B cell (primary cell): ENCODE results near the gene PWWP2B. TPM values are rescaled to one million over a fixed set of nuclear protein-coding genes. Genes with fewer than 3 reads are reported as not detected.

Experiments
- ATAC-seq: fragments of 200-7000 bp; cut with Tn5 transposase; one replicate; pipeline ENCODE4 v1.10.0; 2021; ENCODE audit warnings: low read depth, mild to moderate bottlenecking, moderate number of reproducible peaks, moderate library complexity
- CTCF ChIA-PET: fragments of 350-600 bp; sonication (Branson Sonifier 250); formaldehyde crosslinking; loops from one replicate; lab custom pipeline; 2021; ENCODE audit warnings: antibody characterized with exemption, inconsistent platforms; lab: Charles Lee
- POLR2A ChIA-PET: fragments of 350-600 bp; sonication (Branson Sonifier 250); formaldehyde crosslinking; loops from one replicate; lab custom pipeline; 2021; ENCODE audit warnings: antibody characterized with exemption; lab: Charles Lee
- DNase-seq: peaks from one replicate; pipeline ENCODE4 v3.0.0; 2013
- H2AFZ ChIP-seq: 2 replicates; pipeline ENCODE4 v1.6.1; 2012; ENCODE audit warnings: mild to moderate bottlenecking, low read depth, low read length; ENCODE audit not compliant: insufficient read depth, poor library complexity, severe bottlenecking
- H3K27ac ChIP-seq, 2 donors: 1 replicate in 1 of 2; 2 replicates in 1 of 2; pipeline ENCODE4 v1.5.1; 2012 to 2013; ENCODE audit warnings: low read length in 2 of 2, mild to moderate bottlenecking in 2 of 2, moderate library complexity in 1 of 2
- H3K27me3 ChIP-seq, 4 experiments: fragments of 200-600 bp in 1 of 4; sonication (generic) in 1 of 4; replicated peaks in 1 of 4; 1 replicate in 2 of 4; 2 replicates in 2 of 4; pipeline versions ENCODE4 v1.6.1 to v1.7.0; 2013 to 2016; ENCODE audit warnings: low read length in 3 of 4, mild to moderate bottlenecking in 2 of 4, mixed read lengths in 1 of 4, moderate library complexity in 1 of 4; ENCODE audit not compliant: insufficient read depth in 4 of 4, control insufficient read depth in 3 of 4; ENCODE audit errors: control extremely low read depth in 1 of 4
- H3K36me3 ChIP-seq, 2 experiments: replicated peaks in 1 of 2; 1 replicate in 1 of 2; 2 replicates in 1 of 2; pipeline versions ENCODE4 v1.6.1 to v1.7.1; 2013; ENCODE audit warnings: low read length in 1 of 2; ENCODE audit not compliant: insufficient read depth in 2 of 2, control insufficient read depth in 1 of 2; ENCODE audit errors: control extremely low read depth in 1 of 2, extremely low read depth in 1 of 2
- H3K4me1 ChIP-seq, 2 donors: fragments of 200-600 bp in 1 of 2; sonication (generic) in 1 of 2; 1 replicate in 1 of 2; 2 replicates in 1 of 2; pipeline versions ENCODE4 v1.5.1 to v1.6.1; 2013 to 2017; ENCODE audit warnings: low read length in 2 of 2; ENCODE audit not compliant: control insufficient read depth in 2 of 2, insufficient read depth in 2 of 2
- H3K4me2 ChIP-seq: replicated peaks from 2 replicates; pipeline ENCODE3; 2012; ENCODE audit warnings: mild to moderate bottlenecking, low read depth, low read length; ENCODE audit not compliant: poor library complexity, severe bottlenecking
- H3K4me3 ChIP-seq, 5 experiments: fragments of 200-600 bp in 1 of 5; sonication (generic) in 1 of 5; 1 replicate in 3 of 5; 2 replicates in 2 of 5; pipeline versions ENCODE4 v1.5.1 to v1.7.0; 2011 to 2016; ENCODE audit warnings: low read length in 4 of 5, mild to moderate bottlenecking in 4 of 5, low read depth in 2 of 5, control low read depth in 1 of 5, moderate library complexity in 1 of 5; ENCODE audit not compliant: insufficient read depth in 1 of 5; ENCODE audit errors: control extremely low read depth in 1 of 5, extremely low read depth in 1 of 5
- H3K79me2 ChIP-seq: fragments of 200-600 bp; sonication (generic); one replicate; pipeline ENCODE4 v1.6.0; 2016; ENCODE audit warnings: low read length; ENCODE audit not compliant: control insufficient read depth, insufficient read depth
- H3K9ac ChIP-seq: fragments of 200-600 bp; sonication (generic); 2 replicates; pipeline ENCODE4 v1.6.1; 2017; ENCODE audit warnings: mild to moderate bottlenecking, low read length, moderate library complexity
- H3K9me3 ChIP-seq, 3 donors: one replicate each; pipeline versions ENCODE4 v1.6.1 to v1.7.1; 2013; ENCODE audit warnings: low read length in 2 of 3; ENCODE audit not compliant: control insufficient read depth in 2 of 3, insufficient read depth in 1 of 3; ENCODE audit errors: control extremely low read depth in 1 of 3
- H4K20me1 ChIP-seq: 2 replicates; pipeline ENCODE4 v1.6.0; 2012; ENCODE audit warnings: mild to moderate bottlenecking, low read length; ENCODE audit not compliant: insufficient read depth, control insufficient read depth, poor library complexity, severe bottlenecking
- H3K27ac Mint-ChIP-seq: one replicate; pipeline ENCODE4 v1.8.0; 2021; ENCODE audit warnings: mixed read lengths
- H3K27me3 Mint-ChIP-seq: one replicate; pipeline ENCODE4 v1.8.0; 2021; ENCODE audit warnings: mixed read lengths
- H3K4me1 Mint-ChIP-seq: one replicate; pipeline ENCODE4 v1.8.0; 2021; ENCODE audit warnings: mixed read lengths
- H3K4me3 Mint-ChIP-seq: one replicate; pipeline ENCODE4 v1.8.0; 2021; ENCODE audit warnings: mixed read lengths
- H3K9me3 Mint-ChIP-seq: one replicate; pipeline ENCODE4 v1.8.0; 2022; ENCODE audit warnings: mixed read lengths; ENCODE audit not compliant: insufficient read depth
- CTCF ChIP-seq: fragments of 200-600 bp; IDR thresholded peaks from one replicate; pipeline ENCODE4 v1.8.0; 2022; ENCODE audit warnings: antibody characterized with exemption, mild to moderate bottlenecking
- EZH2 ChIP-seq: IDR thresholded peaks from 2 replicates; pipeline ENCODE4 v1.6.1; 2012; ENCODE audit warnings: borderline replicate concordance, low read depth, mild to moderate bottlenecking, moderate library complexity, low read length; ENCODE audit not compliant: insufficient read depth, poor library complexity, severe bottlenecking
- WGBS: methylation state at CpG from one replicate; pipeline ENCODE4 v1.1.5; 2013; ENCODE audit warnings: missing lambda C conversion rate; ENCODE audit not compliant: insufficient coverage; 5-methylcytosine and 5-hydroxymethylcytosine counted together
- intact Hi-C: fragments of 100-400 bp; cut with micrococcal nuclease; formaldehyde crosslinking; loops from one replicate; pipeline ENCODE4 v1.10.0; 2022
- polyA plus RNA-seq: library from polyadenylated mRNA; depleted of rRNA; stranded (reverse); fragments of >200 nt; gene quantifications from 2 replicates; pipeline ENCODE4 v1.2.3, GENCODE V29; 2012
- total RNA-seq, 2 donors: library from RNA; stranded (reverse); fragments of 120-200 nt in 1 of 2; gene quantifications; 1 replicate in 1 of 2; 2 replicates in 1 of 2; pipeline versions ENCODE4 v1.2.3 to v1.2.4, GENCODE V29; 2013 to 2022

The PWWP2B gene
- total and polyA plus RNA-seq, 2 donors (not counting 1 experiment from before 2014, with no cell fraction given): 13.6 to 34.4 TPM

- Histone ChIP-seq H3K9ac (no peak overlapping the region), H3K4me2 (peak overlapping the region; percentile 41)
- no peak overlapping the region for H3K27ac Mint-ChIP-seq
These were observed 14.7 kb downstream of the PWWP2B start for GRCh38 chr10:132411561-132412253.

More at GRCh38 chr10:132411561-132412253, 14.7 kb downstream of the PWWP2B start:
- WGBS: 34% methylated on average over 18 of the region's 23 CpGs
- Histone ChIP-seq H2AFZ (no peak overlapping the region), H3K27ac (no peak overlapping the region), H3K4me1 (peaks cover 32 to 57% of the 10 kb centered on the region in 2 donors), H3K79me2 (peaks cover 97% of the 10 kb centered on the region), H3K9me3 (no peaks in the 10 kb centered on the region), H4K20me1 (peaks cover 27% of the 10 kb centered on the region), H3K4me3 (no peak overlapping the region), H3K36me3 (peaks cover 0 to 17% of the 10 kb centered on the region in 2 experiments), H3K27me3 (no peaks in the 10 kb centered on the region)
- H3K9me3 Mint-ChIP-seq: no peaks in the 10 kb centered on the region
- ChIA-PET POLR2A (interaction anchor here (1.0 to 2.1 kb wide), 4 partner anchors 9 to 32 kb away, joined by 3 to 6 read pairs (median 4); no protein-coding TSS in a partner anchor), CTCF (interaction anchor here (1.6 kb wide), 1 partner anchor 11 kb away, joined by 6 read pairs; no protein-coding TSS in a partner anchor)
- intact Hi-C loops: no loop called here
- no peaks in the 10 kb centered on the region for H3K27me3 Mint-ChIP-seq
- ATAC-seq: no peak
- DNase-seq: no peak
- H3K4me3 Mint-ChIP-seq: peak overlapping the region; percentile 1
- TF ChIP-seq EZH2 (no peak), CTCF (no peak)
- peaks cover 36% of the 10 kb centered on the region for H3K4me1 Mint-ChIP-seq
